ENCODE measurements around the gene SLC25A43. TPM values are rescaled to one million over a fixed set of nuclear protein-coding genes. Genes with fewer than 3 reads are reported as not detected.
"Not testable (repeated sequence)": the region's sequence is repeated elsewhere in the genome, so short reads cannot be mapped to it uniquely, and the experiment has no call there.

The SLC25A43 gene
- total RNA-seq, 2 experiments from 2014 or later: 13.7 to 15.6 TPM

GRCh38 chrX:119382606-119383005, 16.5 kb upstream of the SLC25A43 start:
- H3K36me3 ChIP-seq (ENCODE audit: insufficient read depth, low read length): no peaks in the 10 kb centered on the region
- BruUV-seq (replicated peaks): no TSS peak
- CTCF ChIA-PET (ENCODE audit: unreplicated experiment): no interaction called here
- no peaks in the 10 kb centered on the region for H3K9me2 ChIP-seq (ENCODE audit: insufficient read depth, low read length)
- no peak overlapping the region for H3K4me3 ChIP-seq (ENCODE audit: low read depth, low read length, poor library complexity, severe bottlenecking)
- POLR2A ChIA-PET: interaction anchor here (0.6 kb wide), 1 partner anchor 445 kb away, joined by 3 read pairs; no protein-coding TSS in a partner anchor
- H3K4me2 ChIP-seq (ENCODE audit: low read length): no peak overlapping the region
- no peak overlapping the region for H3K27ac ChIP-seq (ENCODE audit: low read depth, low read length, poor library complexity, severe bottlenecking)
- H3K4me1 ChIP-seq (ENCODE audit: insufficient read depth, low read length, poor library complexity, severe bottlenecking): no peaks in the 10 kb centered on the region
- intact Hi-C loops (cut with micrococcal nuclease; ENCODE audit: unreplicated experiment): no loop called here
- H4K20me1 ChIP-seq (ENCODE audit: insufficient read depth, low read length): no peaks in the 10 kb centered on the region
- no peak for DNase-seq (ENCODE audit: low spot score)
- no peak overlapping the region for H2AFZ ChIP-seq (ENCODE audit: low read length)
- no peaks in the 10 kb centered on the region for H3K9me3 ChIP-seq (ENCODE audit: low read length)
- TF ChIP-seq CTCF (conservative IDR thresholded peaks at IDR 0.05; ENCODE audit: low read length) (no peak), EZH2phosphoT487 (IDR thresholded peaks at IDR 0.05; ENCODE audit: borderline replicate concordance, low read depth, low read length) (no peak)
- no peaks in the 10 kb centered on the region for H3K79me2 ChIP-seq (ENCODE audit: insufficient read depth, low read depth, low read length)

DNA sequence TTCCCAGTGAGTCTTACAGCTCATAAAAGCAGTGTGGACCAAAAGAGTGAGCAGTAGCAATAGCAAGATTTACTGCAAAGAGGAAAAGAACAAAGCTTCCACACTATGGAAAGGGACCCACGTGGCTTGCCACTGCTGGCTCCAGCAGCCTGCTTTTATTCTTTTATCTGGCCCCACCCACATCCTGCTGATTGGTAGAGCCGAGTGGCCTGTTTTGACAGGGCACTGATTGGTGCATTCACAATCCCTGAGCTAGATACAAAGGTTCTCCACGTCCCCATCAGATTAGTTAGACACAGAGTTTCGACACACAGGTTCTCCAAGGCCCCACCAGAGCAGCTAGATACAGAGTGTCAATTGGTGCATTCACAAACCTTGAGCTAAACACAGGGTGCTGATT, 12.5 kb upstream of the SLC25A43 start:
- H3K4me3 ChIP-seq (ENCODE audit: low read depth, low read length, poor library complexity, severe bottlenecking); H3K27ac ChIP-seq (ENCODE audit: low read depth, low read length, poor library complexity, severe bottlenecking); BruUV-seq (replicated peaks); DNase-seq (ENCODE audit: low spot score); H3K9me2 ChIP-seq (ENCODE audit: insufficient read depth, low read length); H3K4me2 ChIP-seq (ENCODE audit: low read length); H2AFZ ChIP-seq (ENCODE audit: low read length); H3K4me1 ChIP-seq (ENCODE audit: insufficient read depth, low read length, poor library complexity, severe bottlenecking); H3K9me3 ChIP-seq (ENCODE audit: low read length); H3K36me3 ChIP-seq (ENCODE audit: insufficient read depth, low read length); H4K20me1 ChIP-seq (ENCODE audit: insufficient read depth, low read length); H3K79me2 ChIP-seq (ENCODE audit: insufficient read depth, low read depth, low read length); CTCF ChIA-PET (ENCODE audit: unreplicated experiment); intact Hi-C loops (cut with micrococcal nuclease; ENCODE audit: unreplicated experiment): not testable (repeated sequence)
- POLR2A ChIA-PET: interaction anchor here (0.7 kb wide), 1 partner anchor 383 kb away, joined by 4 read pairs; no protein-coding TSS in a partner anchor

DNA sequence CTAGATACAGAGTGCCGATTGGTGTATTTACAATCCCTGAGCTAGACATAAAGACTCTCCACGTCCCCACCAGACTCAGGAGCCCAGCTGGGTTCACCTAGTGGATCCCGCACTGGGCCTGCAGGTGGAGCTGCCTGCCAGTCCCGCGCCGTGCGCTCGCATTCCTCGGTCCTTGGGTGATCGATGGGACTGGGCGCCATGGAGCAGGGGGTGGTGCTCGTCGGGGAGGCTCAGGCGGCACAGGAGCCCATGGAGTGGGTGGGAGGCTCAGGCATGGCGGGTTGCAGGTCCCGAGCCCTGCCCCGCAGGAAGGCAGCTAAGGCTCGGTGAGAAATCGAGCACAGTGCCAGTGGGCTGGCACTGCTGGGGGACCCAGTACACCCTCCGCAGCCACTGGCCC, 11.7 kb upstream of the SLC25A43 start:
- intact Hi-C loops (cut with micrococcal nuclease; ENCODE audit: unreplicated experiment); POLR2A ChIA-PET; H3K9me3 ChIP-seq (ENCODE audit: low read length): not testable (repeated sequence)

DNA sequence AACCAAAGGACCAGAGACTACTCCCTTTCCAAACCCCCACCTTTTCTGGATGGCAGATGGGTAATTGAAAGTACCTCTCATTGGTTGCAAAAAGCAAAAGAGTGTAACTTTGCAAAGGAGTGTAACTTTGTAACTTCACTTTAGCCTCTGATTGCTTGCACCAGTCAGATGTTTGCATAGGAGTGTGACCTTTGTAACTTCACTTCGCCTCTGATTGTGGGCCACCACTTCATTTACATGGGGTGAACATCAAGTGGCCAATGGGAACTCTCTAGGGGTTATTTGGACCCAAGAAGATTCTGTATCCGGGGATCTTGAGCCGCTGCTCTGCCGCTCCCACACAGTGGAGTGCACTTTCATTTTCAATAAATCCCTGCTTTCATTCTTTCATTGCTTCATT, 9.9 kb upstream of the SLC25A43 start:
- CTCF ChIA-PET (ENCODE audit: unreplicated experiment): no interaction called here
- H3K36me3 ChIP-seq (ENCODE audit: insufficient read depth, low read length): no peaks in the 10 kb centered on the region
- POLR2A ChIA-PET: no interaction called here
- H3K79me2 ChIP-seq (ENCODE audit: insufficient read depth, low read depth, low read length): no peaks in the 10 kb centered on the region
- H3K27ac ChIP-seq (ENCODE audit: low read depth, low read length, poor library complexity, severe bottlenecking): no peak overlapping the region
- H3K9me2 ChIP-seq (ENCODE audit: insufficient read depth, low read length): no peaks in the 10 kb centered on the region
- H3K4me2 ChIP-seq (ENCODE audit: low read length): no peak overlapping the region
- H4K20me1 ChIP-seq (ENCODE audit: insufficient read depth, low read length): no peaks in the 10 kb centered on the region
- BruUV-seq (replicated peaks): no TSS peak
- intact Hi-C loops (cut with micrococcal nuclease; ENCODE audit: unreplicated experiment): no loop called here
- H3K4me3 ChIP-seq (ENCODE audit: low read depth, low read length, poor library complexity, severe bottlenecking): no peak overlapping the region
- TF ChIP-seq EZH2phosphoT487 (IDR thresholded peaks at IDR 0.05; ENCODE audit: borderline replicate concordance, low read depth, low read length) (no peak), CTCF (conservative IDR thresholded peaks at IDR 0.05; ENCODE audit: low read length) (no peak)
- H3K4me1 ChIP-seq (ENCODE audit: insufficient read depth, low read length, poor library complexity, severe bottlenecking): no peaks in the 10 kb centered on the region
- no peaks in the 10 kb centered on the region for H3K9me3 ChIP-seq (ENCODE audit: low read length)
- no peak for DNase-seq (ENCODE audit: low spot score)
- no peak overlapping the region for H2AFZ ChIP-seq (ENCODE audit: low read length)

More for the DNA sequence above, 11.7 kb upstream of the SLC25A43 start:
- DNase-seq (ENCODE audit: low spot score); H3K79me2 ChIP-seq (ENCODE audit: insufficient read depth, low read depth, low read length); BruUV-seq (replicated peaks); H3K36me3 ChIP-seq (ENCODE audit: insufficient read depth, low read length); H3K4me1 ChIP-seq (ENCODE audit: insufficient read depth, low read length, poor library complexity, severe bottlenecking); H3K4me3 ChIP-seq (ENCODE audit: low read depth, low read length, poor library complexity, severe bottlenecking); H3K4me2 ChIP-seq (ENCODE audit: low read length); H4K20me1 ChIP-seq (ENCODE audit: insufficient read depth, low read length); H3K27ac ChIP-seq (ENCODE audit: low read depth, low read length, poor library complexity, severe bottlenecking); H2AFZ ChIP-seq (ENCODE audit: low read length); H3K9me2 ChIP-seq (ENCODE audit: insufficient read depth, low read length); CTCF ChIA-PET (ENCODE audit: unreplicated experiment): not testable (repeated sequence)

Data from OCI-LY7 (cell line).